Neuron (in vitro differentiated cells): Measurements from ENCODE around the gene TMEM8B.
"Not testable (repeated sequence)": the region's sequence is repeated elsewhere in the genome, so short reads cannot be mapped to it uniquely, and the experiment has no call there.

Source experiments
- H2AFZ ChIP-seq: one replicate; pipeline ENCODE4 v1.6.1; 2013; ENCODE audit warnings: low read depth, mild to moderate bottlenecking, inconsistent platforms, low read length, moderate library complexity
- H3K27me3 ChIP-seq: one replicate; pipeline ENCODE4 v1.6.1; 2013; ENCODE audit warnings: low read length; ENCODE audit not compliant: insufficient read depth
- H3K36me3 ChIP-seq: one replicate; pipeline ENCODE4 v1.6.1; 2013; ENCODE audit warnings: low read length; ENCODE audit not compliant: insufficient read depth
- H3K4me1 ChIP-seq: one replicate; pipeline ENCODE4 v1.6.1; 2013; ENCODE audit warnings: low read length; ENCODE audit not compliant: insufficient read depth
- H3K4me3 ChIP-seq: 2 replicates; pipeline ENCODE4 v1.5.1; 2013; ENCODE audit warnings: mild to moderate bottlenecking, low read length, moderate library complexity
- H3K9me3 ChIP-seq: one replicate; pipeline ENCODE4 v1.6.1; 2013; ENCODE audit warnings: low read length

TMEM8B gene

GRCh38 chr9:35870351-35870923 is 41.4 kb downstream of the TMEM8B start, which contains the start of gene OR13J1:
Gene OR13J1, minus strand, starts transcription at chr9:35870401. Its CDS starts 0 bp downstream, at chr9:35870401.
- Histone ChIP-seq H3K4me1 (no peaks in the 10 kb centered on the region), H3K27me3 (no peaks in the 10 kb centered on the region), H3K4me3 (no peak within 1 kb of the TSS), H3K9me3 (peaks cover under 1% of the 10 kb centered on the region), H3K36me3 (no peaks in the 10 kb centered on the region), H2AFZ (no peak within 1 kb of the TSS)

- Histone ChIP-seq H2AFZ (no peak overlapping the region), H3K4me1 (no peaks in the 10 kb centered on the region), H3K27me3 (no peaks in the 10 kb centered on the region), H3K4me3 (no peak overlapping the region), H3K36me3 (no peaks in the 10 kb centered on the region), H3K9me3 (peaks cover 3% of the 10 kb centered on the region)
Measured at GRCh38 chr9:35871545-35871944, 42.5 kb downstream of the TMEM8B start.

GRCh38 chr9:35872505-35872904 is 43.5 kb downstream of the TMEM8B start:
- Histone ChIP-seq H3K36me3 (no peaks in the 10 kb centered on the region), H3K4me3 (no peak overlapping the region), H3K27me3 (no peaks in the 10 kb centered on the region), H3K9me3 (peaks cover 3% of the 10 kb centered on the region), H2AFZ (no peak overlapping the region), H3K4me1 (no peaks in the 10 kb centered on the region)

- H3K4me3 ChIP-seq = no peak overlapping the region
- H3K9me3 ChIP-seq = no peaks in the 10 kb centered on the region
- H2AFZ ChIP-seq = no peak overlapping the region
- no peaks in the 10 kb centered on the region for H3K36me3 ChIP-seq
- H3K4me1 ChIP-seq = no peaks in the 10 kb centered on the region
- H3K27me3 ChIP-seq = no peaks in the 10 kb centered on the region
Measured at GRCh38 chr9:35882263-35882848, 53.3 kb downstream of the TMEM8B start.

GRCh38 chr9:35882996-35883395 is 54.0 kb downstream of the TMEM8B start:
- Histone ChIP-seq H3K4me3 (no peak overlapping the region), H3K27me3 (no peaks in the 10 kb centered on the region), H3K9me3 (no peaks in the 10 kb centered on the region), H3K4me1 (no peaks in the 10 kb centered on the region), H3K36me3 (no peaks in the 10 kb centered on the region), H2AFZ (no peak overlapping the region)

- not testable (repeated sequence) for H3K36me3 ChIP-seq, H3K27me3 ChIP-seq, H3K4me1 ChIP-seq, H3K9me3 ChIP-seq, H3K4me3 ChIP-seq, H2AFZ ChIP-seq
Measured at GRCh38 chr9:35884908-35885307, 55.9 kb downstream of the TMEM8B start.

GRCh38 chr9:35891646-35892045 is 62.6 kb downstream of the TMEM8B start:
- H3K4me1 ChIP-seq = no peaks in the 10 kb centered on the region
- peaks cover 11% of the 10 kb centered on the region for H3K27me3 ChIP-seq
- H3K9me3 ChIP-seq = no peaks in the 10 kb centered on the region
- no peak overlapping the region for H3K4me3 ChIP-seq
- no peak overlapping the region for H2AFZ ChIP-seq
- H3K36me3 ChIP-seq = no peaks in the 10 kb centered on the region

GRCh38 chr9:35892051-35892450 is 63.0 kb downstream of the TMEM8B start:
- Histone ChIP-seq H3K9me3 (no peaks in the 10 kb centered on the region), H2AFZ (no peak overlapping the region), H3K4me1 (no peaks in the 10 kb centered on the region), H3K36me3 (no peaks in the 10 kb centered on the region), H3K27me3 (peaks cover 11% of the 10 kb centered on the region), H3K4me3 (no peak overlapping the region)

GRCh38 chr9:35896570-35896969 is 67.5 kb downstream of the TMEM8B start:
- Histone ChIP-seq H3K9me3 (no peaks in the 10 kb centered on the region), H3K4me1 (no peaks in the 10 kb centered on the region), H3K27me3 (peaks cover 12% of the 10 kb centered on the region), H3K4me3 (no peak overlapping the region), H3K36me3 (no peaks in the 10 kb centered on the region), H2AFZ (no peak overlapping the region)

GRCh38 chr9:35897376-35898099 is 68.5 kb downstream of the TMEM8B start:
- not testable (repeated sequence) for H2AFZ ChIP-seq, H3K4me3 ChIP-seq, H3K9me3 ChIP-seq, H3K27me3 ChIP-seq, H3K4me1 ChIP-seq, H3K36me3 ChIP-seq

- peaks cover 8% of the 10 kb centered on the region for H3K27me3 ChIP-seq
- H3K4me3 ChIP-seq = no peak overlapping the region
- no peaks in the 10 kb centered on the region for H3K4me1 ChIP-seq
- no peaks in the 10 kb centered on the region for H3K36me3 ChIP-seq
- H2AFZ ChIP-seq = no peak overlapping the region
- H3K9me3 ChIP-seq = no peaks in the 10 kb centered on the region
Measured at GRCh38 chr9:35898337-35898736, 69.3 kb downstream of the TMEM8B start.

- H3K9me3 ChIP-seq = no peaks in the 10 kb centered on the region
- no peak overlapping the region for H2AFZ ChIP-seq
- H3K4me3 ChIP-seq = no peak overlapping the region
- H3K36me3 ChIP-seq = no peaks in the 10 kb centered on the region
- H3K27me3 ChIP-seq = peaks cover 4% of the 10 kb centered on the region
- H3K4me1 ChIP-seq = no peaks in the 10 kb centered on the region
Measured at GRCh38 chr9:35899021-35899420, 70.0 kb downstream of the TMEM8B start.

- H3K36me3 ChIP-seq = no peaks in the 10 kb centered on the region
- peaks cover 15% of the 10 kb centered on the region for H3K4me1 ChIP-seq
- H3K4me3 ChIP-seq = no peak overlapping the region
- no peak overlapping the region for H2AFZ ChIP-seq
- H3K9me3 ChIP-seq = no peaks in the 10 kb centered on the region
- no peaks in the 10 kb centered on the region for H3K27me3 ChIP-seq
Measured at GRCh38 chr9:35903049-35903448, 74.0 kb downstream of the TMEM8B start.
